PC-3 (cell line): Measurements from ENCODE around the gene C10orf71. TPM values are rescaled to one million over a fixed set of nuclear protein-coding genes. Genes with fewer than 3 reads are reported as not detected.

Experiments used
- ATAC-seq: fragments of 200-7000 bp; cut with Tn5 transposase; 2 replicates; pipeline ENCODE4 v1.9.1; 2020; ENCODE audit warnings: mild to moderate bottlenecking, moderate library complexity
- BruUV-seq: library from RNA; stranded (reverse); fragments of 400-500 nt; replicated peaks from 2 replicates; lab custom pipeline; 2021; lab: Mats Ljungman, UMichigan
- CTCF ChIA-PET: fragments of 300-600 bp; sonication (Branson Sonifier 250); formaldehyde crosslinking; loops from one replicate; lab custom pipeline; 2022; ENCODE audit warnings: antibody characterized with exemption; lab: Charles Lee
- POLR2A ChIA-PET: fragments of 300-600 bp; sonication (Branson Sonifier 250); formaldehyde crosslinking; loops from one replicate; lab custom pipeline; 2022; ENCODE audit warnings: antibody characterized with exemption; ENCODE audit not compliant: unreplicated experiment; lab: Charles Lee
- DNase-seq: peaks from one replicate; pipeline ENCODE4 v3.0.0-alpha.2; 2015
- H2AFZ ChIP-seq: fragments of 300-600 bp; sonication (generic); 2 replicates; pipeline ENCODE4 v1.6.0; 2016; ENCODE audit warnings: antibody characterized with exemption, low read length
- H3F3A ChIP-seq: fragments of 300-600 bp; sonication (generic); one replicate; pipeline ENCODE4 v1.6.0; 2017; ENCODE audit warnings: antibody characterized with exemption, low read length, control low read depth, mild to moderate bottlenecking; ENCODE audit not compliant: unreplicated experiment
- H3K27ac ChIP-seq: fragments of 300-600 bp; sonication (generic); 2 replicates; pipeline ENCODE4 v1.5.1; 2016; ENCODE audit warnings: mild to moderate bottlenecking, low read length
- H3K27me3 ChIP-seq: fragments of 300-600 bp; sonication (generic); 2 replicates; pipeline ENCODE4 v1.6.1; 2016; ENCODE audit warnings: low read length, mixed read lengths
- H3K36me3 ChIP-seq: fragments of 300-600 bp; sonication (generic); 2 replicates; pipeline ENCODE4 v1.6.1; 2016; ENCODE audit warnings: low read depth, mixed run types, low read length, mixed read lengths
- H3K4me1 ChIP-seq: fragments of 300-600 bp; sonication (generic); 2 replicates; pipeline ENCODE4 v1.5.1; 2016; ENCODE audit warnings: low read length; ENCODE audit not compliant: insufficient read depth
- H3K4me2 ChIP-seq: fragments of 300-600 bp; sonication (generic); 2 replicates; pipeline ENCODE4 v1.6.0; 2016; ENCODE audit warnings: low read length
- H3K4me3 ChIP-seq: fragments of 300-600 bp; sonication (generic); 2 replicates; pipeline ENCODE4 v1.5.1; 2016; ENCODE audit warnings: mild to moderate bottlenecking, low read length, mixed read lengths
- H3K79me2 ChIP-seq: fragments of 300-600 bp; sonication (generic); 2 replicates; pipeline ENCODE4 v1.6.1; 2017; ENCODE audit warnings: low read length, mixed read lengths
- H3K9ac ChIP-seq: fragments of 300-600 bp; sonication (generic); 2 replicates; pipeline ENCODE4 v1.6.0; 2016; ENCODE audit warnings: mild to moderate bottlenecking, low read length
- H3K9me2 ChIP-seq: fragments of 300-600 bp; sonication (generic); replicated peaks from 2 replicates; pipeline ENCODE4 v1.6.1; 2016; ENCODE audit warnings: mixed run types, low read length, mixed read lengths
- H3K9me3 ChIP-seq: fragments of 300-600 bp; sonication (generic); 2 replicates; pipeline ENCODE4 v1.6.1; 2016; ENCODE audit warnings: low read length, mixed read lengths
- H4K20me1 ChIP-seq: fragments of 300-600 bp; sonication (generic); 2 replicates; pipeline ENCODE4 v1.6.1; 2016; ENCODE audit warnings: low read length, mixed read lengths
- EZH2 ChIP-seq: fragments of 300-600 bp; sonication (generic); IDR thresholded peaks from one replicate; pipeline ENCODE4 v1.6.1; 2017; ENCODE audit warnings: antibody characterized with exemption, mild to moderate bottlenecking, low read length; ENCODE audit not compliant: unreplicated experiment
- EZH2phosphoT487 ChIP-seq: fragments of 300-600 bp; sonication (generic); IDR thresholded peaks from 2 replicates; pipeline ENCODE4 v1.6.1; 2018; ENCODE audit warnings: mild to moderate bottlenecking, antibody characterized with exemption, low read length, borderline replicate concordance
- intact Hi-C: fragments of 100-400 bp; cut with micrococcal nuclease; formaldehyde crosslinking; loops from 2 replicates; pipeline ENCODE4 v1.9.0; 2023
- total RNA-seq: library from RNA; depleted of rRNA; stranded (reverse); fragments of >200 nt; gene quantifications from 2 replicates; pipeline ENCODE4 v1.2.3, GENCODE V29; 2014
- TF ChIP-seq, protein P1 (sequence below): fragments of 300-600 bp; sonication (generic); conservative IDR thresholded peaks from 2 replicates; pipeline ENCODE4 v1.5.1; 2017; ENCODE audit warnings: antibody characterized with exemption, low read depth, mild to moderate bottlenecking, low read length

The C10orf71 gene
- total RNA-seq, 1 experiment from 2014 or later, result not detected

DNA sequence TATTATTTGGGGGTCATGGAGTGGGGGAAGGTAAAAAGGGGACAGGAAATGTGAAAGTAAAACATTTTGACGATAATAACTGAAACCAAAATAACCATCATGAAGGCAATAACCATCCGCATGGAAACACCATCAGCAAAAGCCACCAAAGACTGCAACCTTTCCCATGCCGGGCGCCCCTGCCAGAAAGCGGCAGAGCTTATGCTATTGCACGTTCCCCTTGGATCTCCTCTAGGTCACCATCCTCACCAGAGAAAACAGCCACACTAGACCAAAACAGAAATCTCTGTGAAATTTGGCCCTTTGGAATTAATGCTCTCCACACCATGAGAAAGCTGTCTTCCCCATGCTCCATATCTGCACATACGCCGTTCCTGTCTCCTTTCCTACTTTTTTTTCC lies 65.8 kb downstream of the C10orf71 start:
- CTCF ChIA-PET, result no interaction called here
- POLR2A ChIA-PET, result no interaction called here
- peaks cover 51% of the 10 kb centered on the region for H3K27me3 ChIP-seq

DNA sequence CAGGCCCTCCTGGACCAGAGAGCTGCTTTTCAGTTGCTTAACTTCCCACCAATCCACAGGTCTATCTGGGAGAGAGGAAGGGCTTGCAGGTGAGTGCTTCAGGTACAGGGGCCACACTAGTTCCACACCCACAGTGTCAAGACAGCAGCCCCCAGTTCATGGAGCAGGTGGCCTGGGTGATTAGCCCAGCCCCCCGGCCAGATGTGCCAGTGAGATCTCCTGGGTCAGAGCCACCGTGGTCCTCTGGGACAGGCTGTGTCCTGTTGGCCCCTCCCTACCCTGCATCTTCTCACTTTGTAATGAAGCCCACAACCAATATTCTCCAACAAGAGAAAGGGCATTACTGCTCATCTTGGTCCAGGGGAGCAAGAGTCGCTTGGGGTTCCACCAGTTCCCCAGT lies 66.3 kb downstream of the C10orf71 start:
- Histone ChIP-seq H3K9me3 (no peaks in the 10 kb centered on the region), H3K4me3 (no peak overlapping the region), H3K79me2 (no peaks in the 10 kb centered on the region), H2AFZ (no peak overlapping the region), H3K4me1 (no peaks in the 10 kb centered on the region), H3K9me2 (no peaks in the 10 kb centered on the region), H3K27me3 (peaks cover 51% of the 10 kb centered on the region), H3K36me3 (no peaks in the 10 kb centered on the region), H3K4me2 (no peak overlapping the region), H3K9ac (no peak overlapping the region), H4K20me1 (no peaks in the 10 kb centered on the region), H3F3A (no peaks in the 10 kb centered on the region), H3K27ac (no peak overlapping the region)
- ChIA-PET CTCF (no interaction called here), POLR2A (no interaction called here)
- no TSS peak for BruUV-seq
- no peak for DNase-seq
- TF ChIP-seq EZH2, result no peak
- no peak for TF ChIP-seq EZH2phosphoT487
- TF ChIP-seq, protein P1, sequence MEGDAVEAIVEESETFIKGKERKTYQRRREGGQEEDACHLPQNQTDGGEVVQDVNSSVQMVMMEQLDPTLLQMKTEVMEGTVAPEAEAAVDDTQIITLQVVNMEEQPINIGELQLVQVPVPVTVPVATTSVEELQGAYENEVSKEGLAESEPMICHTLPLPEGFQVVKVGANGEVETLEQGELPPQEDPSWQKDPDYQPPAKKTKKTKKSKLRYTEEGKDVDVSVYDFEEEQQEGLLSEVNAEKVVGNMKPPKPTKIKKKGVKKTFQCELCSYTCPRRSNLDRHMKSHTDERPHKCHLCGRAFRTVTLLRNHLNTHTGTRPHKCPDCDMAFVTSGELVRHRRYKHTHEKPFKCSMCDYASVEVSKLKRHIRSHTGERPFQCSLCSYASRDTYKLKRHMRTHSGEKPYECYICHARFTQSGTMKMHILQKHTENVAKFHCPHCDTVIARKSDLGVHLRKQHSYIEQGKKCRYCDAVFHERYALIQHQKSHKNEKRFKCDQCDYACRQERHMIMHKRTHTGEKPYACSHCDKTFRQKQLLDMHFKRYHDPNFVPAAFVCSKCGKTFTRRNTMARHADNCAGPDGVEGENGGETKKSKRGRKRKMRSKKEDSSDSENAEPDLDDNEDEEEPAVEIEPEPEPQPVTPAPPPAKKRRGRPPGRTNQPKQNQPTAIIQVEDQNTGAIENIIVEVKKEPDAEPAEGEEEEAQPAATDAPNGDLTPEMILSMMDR, result no peak
- intact Hi-C loops, result no loop called here
- no peak for ATAC-seq

More for the DNA sequence above, 65.8 kb downstream of the C10orf71 start:
- no peak overlapping the region for H3K4me2 ChIP-seq
- 0 out of 2 replicates have a peak, but pooled peaks cover 4% of the 10 kb centered on the region for H3K4me1 ChIP-seq
- ATAC-seq (no peak), DNase-seq (no peak)
- no peaks in the 10 kb centered on the region for H4K20me1 ChIP-seq
- TF ChIP-seq EZH2phosphoT487, result no peak
- TF ChIP-seq, protein P1, result no peak
- TF ChIP-seq EZH2, result no peak
- no peaks in the 10 kb centered on the region for H3K9me2 ChIP-seq
- H3K9ac ChIP-seq, result no peak overlapping the region
- no peak overlapping the region for H3K4me3 ChIP-seq
- BruUV-seq, result no TSS peak
- H3F3A ChIP-seq, result no peaks in the 10 kb centered on the region
- no peak overlapping the region for H2AFZ ChIP-seq
- no peaks in the 10 kb centered on the region for H3K79me2 ChIP-seq
- no peaks in the 10 kb centered on the region for H3K36me3 ChIP-seq
- no peaks in the 10 kb centered on the region for H3K9me3 ChIP-seq
- no peak overlapping the region for H3K27ac ChIP-seq
- intact Hi-C loops, result no loop called here

DNA sequence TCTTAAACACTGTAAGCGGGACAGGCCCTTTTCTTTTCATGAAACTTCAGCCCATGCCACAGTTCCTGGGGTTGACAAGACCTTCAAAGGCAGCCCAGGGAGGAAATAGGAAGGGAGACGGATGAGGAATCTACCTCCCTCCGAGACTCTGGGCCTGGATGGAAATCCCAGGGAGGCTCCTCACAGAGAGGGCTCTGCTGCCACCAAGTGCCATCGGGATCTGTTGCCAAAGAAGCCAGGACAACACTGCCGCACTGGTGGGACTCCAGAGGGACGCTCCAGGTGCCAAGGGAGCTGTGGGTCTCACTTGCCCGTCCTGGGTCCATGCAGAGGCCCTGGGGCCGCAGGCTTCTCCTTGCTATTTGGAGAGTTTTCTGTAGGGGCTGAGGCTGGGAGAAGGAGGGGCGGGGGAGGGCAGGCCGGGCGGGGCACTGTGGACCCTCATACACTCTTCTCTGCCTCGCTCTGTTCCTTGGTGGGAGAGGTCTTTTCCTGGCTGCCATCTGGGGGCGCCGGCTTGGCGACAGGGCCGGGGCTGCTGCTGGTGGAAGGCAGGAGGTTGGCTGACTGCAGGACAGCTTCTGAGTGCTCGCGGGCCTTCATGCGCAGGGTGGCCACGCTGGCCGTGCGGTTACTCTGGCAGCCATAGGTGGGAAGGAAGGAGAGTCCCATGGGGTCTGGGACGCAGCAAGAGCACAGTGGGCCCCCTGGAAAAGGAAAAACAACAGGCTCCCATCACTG lies 66.9 kb downstream of the C10orf71 start:
- H3K4me3 ChIP-seq, result no peak overlapping the region
- H3K4me1 ChIP-seq, result no peaks in the 10 kb centered on the region
- ChIA-PET CTCF (no interaction called here), POLR2A (no interaction called here)
- H3K9ac ChIP-seq, result no peak overlapping the region
- H3K79me2 ChIP-seq, result no peaks in the 10 kb centered on the region
- TF ChIP-seq EZH2phosphoT487, result no peak
- TF ChIP-seq, protein P1, result 0 out of 2 replicates have a peak, but pooled peaks have one; percentile 22
- H3K27me3 ChIP-seq, result peaks cover 51% of the 10 kb centered on the region
- H2AFZ ChIP-seq, result no peak overlapping the region
- H3K36me3 ChIP-seq, result no peaks in the 10 kb centered on the region
- ATAC-seq, result no peak
- no peaks in the 10 kb centered on the region for H3K9me3 ChIP-seq
- no peak overlapping the region for H3K27ac ChIP-seq
- no TSS peak for BruUV-seq
- no peaks in the 10 kb centered on the region for H3F3A ChIP-seq
- DNase-seq, result no peak
- no peaks in the 10 kb centered on the region for H3K9me2 ChIP-seq
- intact Hi-C loops, result no loop called here
- H3K4me2 ChIP-seq, result no peak overlapping the region
- H4K20me1 ChIP-seq, result no peaks in the 10 kb centered on the region
